DND-41 (cell line): ENCODE results near the gene SRPK2.

Experiments
- ATAC-seq: fragments of 200-7000 bp; cut with Tn5 transposase; 3 replicates; pipeline ENCODE4 v1.9.1; 2021; ENCODE audit warnings: low read depth; ENCODE audit not compliant: insufficient read depth
- DNase-seq: peaks from one replicate; pipeline ENCODE4 v3.0.0-alpha.2; 2020
- H2AFZ ChIP-seq: 2 replicates; pipeline ENCODE4 v1.6.0; 2012; ENCODE audit warnings: low read depth, low read length
- H3K27ac ChIP-seq: 2 replicates; pipeline ENCODE4 v1.5.1; 2012; ENCODE audit warnings: low read length, inconsistent platforms
- H3K27me3 ChIP-seq: fragments of 200-600 bp; sonication (generic); 2 replicates; pipeline ENCODE4 v1.6.0; 2012; ENCODE audit warnings: low read length, mild to moderate bottlenecking, inconsistent platforms; ENCODE audit not compliant: insufficient read depth, poor library complexity
- H3K36me3 ChIP-seq: 2 replicates; pipeline ENCODE4 v1.5.1; 2012; ENCODE audit warnings: low read length, inconsistent platforms; ENCODE audit not compliant: insufficient read depth
- H3K4me1 ChIP-seq: 2 replicates; pipeline ENCODE4 v1.5.1; 2012; ENCODE audit warnings: mild to moderate bottlenecking, low read length; ENCODE audit not compliant: insufficient read depth
- H3K4me2 ChIP-seq: 2 replicates; pipeline ENCODE4 v1.6.0; 2012; ENCODE audit warnings: mild to moderate bottlenecking, moderate library complexity, low read length, inconsistent platforms; ENCODE audit not compliant: insufficient read depth
- H3K4me3 ChIP-seq, 2 experiments: fragments of 200-600 bp in 1 of 2; shearing (Covaris generic) in 1 of 2; 2 replicates each; pipeline ENCODE4 v1.5.1; 2012 to 2016; ENCODE audit warnings: inconsistent platforms in 2 of 2, low read length in 2 of 2, mild to moderate bottlenecking in 2 of 2, low read depth in 1 of 2, moderate library complexity in 1 of 2
- H3K79me2 ChIP-seq: 2 replicates; pipeline ENCODE4 v1.6.0; 2012; ENCODE audit warnings: low read length, inconsistent platforms; ENCODE audit not compliant: insufficient read depth
- H3K9ac ChIP-seq: 2 replicates; pipeline ENCODE4 v1.6.0; 2012; ENCODE audit warnings: low read depth, mild to moderate bottlenecking, inconsistent platforms, low read length, moderate library complexity
- H3K9me3 ChIP-seq: 2 replicates; pipeline ENCODE4 v1.5.1; 2012; ENCODE audit warnings: low read length, moderate library complexity, mild to moderate bottlenecking, inconsistent platforms; ENCODE audit not compliant: insufficient read depth, severe bottlenecking
- H4K20me1 ChIP-seq: 2 replicates; pipeline ENCODE4 v1.6.0; 2012; ENCODE audit warnings: low read length; ENCODE audit not compliant: insufficient read depth
- CTCF ChIP-seq: IDR thresholded peaks from 2 replicates; pipeline ENCODE4 v1.5.1; 2012; ENCODE audit warnings: borderline replicate concordance, low read length, moderate library complexity, mild to moderate bottlenecking; ENCODE audit not compliant: poor library complexity, severe bottlenecking; ENCODE audit errors: extremely low read depth
- EZH2 ChIP-seq: IDR thresholded peaks from 3 replicates; pipeline ENCODE4 v1.6.1; 2012; ENCODE audit warnings: borderline replicate concordance, low read depth, mild to moderate bottlenecking, moderate library complexity, low read length, inconsistent platforms; ENCODE audit not compliant: severe bottlenecking

The SRPK2 gene

GRCh38 chr7:105323366-105323765 is 65.4 kb downstream of the SRPK2 start:
- Histone ChIP-seq H3K4me3 (no peak overlapping the region), H3K79me2 (peaks cover 100% of the 10 kb centered on the region), H3K4me1 (peaks cover 58% of the 10 kb centered on the region), H2AFZ (no peak overlapping the region), H3K27ac (peak overlapping the region; percentile 46), H3K9ac (no peak overlapping the region), H3K36me3 (0 out of 2 replicates have a peak, but pooled peaks cover 3% of the 10 kb centered on the region), H3K4me2 (no peak overlapping the region), H3K27me3 (no peaks in the 10 kb centered on the region), H4K20me1 (peaks cover 3% of the 10 kb centered on the region; the same call in 1 of the 2 replicates), H3K9me3 (no peaks in the 10 kb centered on the region)
- DNase-seq, result no peak
- TF ChIP-seq CTCF (no peak), EZH2 (no peak)
- ATAC-seq, result no peak

DNA sequence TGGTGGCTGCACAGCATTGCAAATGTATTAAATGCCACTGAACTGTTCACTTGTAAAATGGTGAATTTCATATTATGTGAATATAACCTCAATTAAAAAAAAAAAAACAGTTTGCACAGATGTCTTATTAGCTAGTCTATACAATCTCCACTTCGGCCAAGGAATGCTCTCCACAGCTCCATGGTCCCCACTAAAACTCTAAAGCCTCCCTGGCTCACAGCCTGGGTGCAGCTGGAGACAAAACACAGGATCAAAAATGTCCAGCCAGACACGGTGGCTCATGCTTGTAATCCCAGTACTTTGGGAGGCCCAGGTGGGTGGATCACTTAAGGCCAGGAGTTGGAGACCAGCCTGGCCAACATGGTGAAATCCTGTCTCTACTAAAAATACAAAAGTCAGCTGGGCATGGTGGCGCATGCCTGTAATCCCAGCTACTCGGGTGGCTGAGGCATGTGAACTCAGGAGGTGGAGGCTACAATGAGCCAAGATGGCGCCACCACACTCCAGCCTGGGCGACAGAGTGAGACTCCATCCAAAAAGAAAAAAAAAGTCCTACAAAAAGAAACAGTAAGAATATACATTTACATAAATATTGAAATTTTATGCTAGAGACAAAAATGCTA is 66.0 kb downstream of the SRPK2 start:
- peaks cover 3% of the 10 kb centered on the region; the same call in 1 of the 2 replicates for H4K20me1 ChIP-seq

GRCh38 chr7:105321754-105322455 is 66.8 kb downstream of the SRPK2 start:
- peaks cover 100% of the 10 kb centered on the region for H3K79me2 ChIP-seq
- no peaks in the 10 kb centered on the region for H3K27me3 ChIP-seq
- ATAC-seq, result no peak
- no peak overlapping the region for H2AFZ ChIP-seq
- H3K9ac ChIP-seq, result no peak overlapping the region
- H3K4me1 ChIP-seq, result peaks cover 60% of the 10 kb centered on the region
- no peaks in the 10 kb centered on the region for H3K9me3 ChIP-seq
- H3K4me3 ChIP-seq, result no peak overlapping the region
- TF ChIP-seq EZH2, result no peak
- no peak for TF ChIP-seq CTCF
- H3K27ac ChIP-seq, result no peak overlapping the region
- H4K20me1 ChIP-seq, result peaks cover 3% of the 10 kb centered on the region; the same call in 1 of the 2 replicates
- H3K4me2 ChIP-seq, result no peak overlapping the region
- 0 out of 2 replicates have a peak, but pooled peaks cover 3% of the 10 kb centered on the region for H3K36me3 ChIP-seq
- DNase-seq, result no peak

More for the DNA sequence above, 66.0 kb downstream of the SRPK2 start:
- 0 out of 2 replicates have a peak, but pooled peaks cover 3% of the 10 kb centered on the region for H3K36me3 ChIP-seq
- DNase-seq (no peak), ATAC-seq (no peak; the same call in 2 of the 3 replicates)
- TF ChIP-seq CTCF (no peak), EZH2 (no peak)
- no peak overlapping the region for H3K4me2 ChIP-seq
- peaks cover 100% of the 10 kb centered on the region for H3K79me2 ChIP-seq
- H3K9me3 ChIP-seq, result no peaks in the 10 kb centered on the region
- H3K27me3 ChIP-seq, result no peaks in the 10 kb centered on the region
- H2AFZ ChIP-seq, result no peak overlapping the region
- H3K9ac ChIP-seq, result no peak overlapping the region
- peak overlapping the region; percentile 46 for H3K27ac ChIP-seq
- no peak overlapping the region for H3K4me3 ChIP-seq
- peaks cover 60% of the 10 kb centered on the region for H3K4me1 ChIP-seq
